ENCODE results near the gene A4GALT.
"Not testable (repeated sequence)": the region's sequence is repeated elsewhere in the genome, so short reads cannot be mapped to it uniquely, and the experiment has no call there.

The A4GALT gene

GRCh38 chr22:42680648-42681047 lies 40.0 kb downstream of the A4GALT start:
- no peak for DNase-seq

- DNase-seq = no peak
Measured at GRCh38 chr22:42679691-42680090, 41.0 kb downstream of the A4GALT start.

GRCh38 chr22:42678894-42679293 lies 41.8 kb downstream of the A4GALT start:
- DNase-seq = no peak

DNA sequence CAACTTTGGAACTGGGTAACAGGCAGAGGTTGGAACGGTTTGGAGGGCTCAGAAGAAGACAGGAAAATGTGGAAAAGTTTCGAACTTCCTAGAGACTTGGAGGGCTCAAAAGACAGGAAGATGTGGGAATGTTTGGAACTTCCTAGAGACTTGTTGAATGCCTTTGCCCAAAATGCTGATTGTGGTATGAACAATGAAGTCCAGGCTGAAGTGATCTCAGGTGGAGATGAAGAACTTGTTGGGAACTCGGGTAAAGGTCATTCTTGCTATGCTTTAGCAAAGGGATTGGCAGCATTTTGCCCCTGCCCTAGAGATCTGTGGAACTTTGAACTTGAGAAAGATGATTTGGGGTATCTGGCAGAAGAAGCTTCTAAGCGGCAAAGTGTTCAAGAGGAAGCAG lies 42.7 kb downstream of the A4GALT start:
- DNase-seq = not testable (repeated sequence)

GRCh38 chr22:42676059-42676607 lies 44.5 kb downstream of the A4GALT start:
- no peak for DNase-seq

- DNase-seq = no peak
Measured at GRCh38 chr22:42673898-42674401, 46.7 kb downstream of the A4GALT start.

DNA sequence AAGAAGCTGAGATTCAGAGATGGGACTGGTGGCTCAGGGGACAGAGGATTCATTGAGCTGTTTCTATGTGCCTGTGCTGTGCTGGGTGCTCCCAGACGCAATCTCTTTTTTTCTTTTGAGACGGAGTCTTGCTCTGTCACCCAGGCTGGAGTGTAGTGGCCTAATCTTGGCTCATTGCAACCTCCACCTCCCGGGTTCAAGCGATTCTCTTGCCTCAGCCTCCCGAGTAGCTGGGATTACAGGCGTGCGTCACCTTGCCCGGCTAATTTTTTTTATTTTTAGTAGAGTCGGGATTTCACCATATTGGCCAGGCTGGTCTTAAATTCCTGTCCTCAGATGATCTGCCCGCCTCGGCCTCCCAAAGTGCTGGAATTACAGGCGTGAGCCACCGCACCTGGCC lies 47.6 kb downstream of the A4GALT start:
- not testable (repeated sequence) for DNase-seq

GRCh38 chr22:42670921-42671709 lies 49.6 kb downstream of the A4GALT start:
- DNase-seq = no peak

- DNase-seq = no peak
Measured at GRCh38 chr22:42670046-42670445, 50.6 kb downstream of the A4GALT start.

DNA sequence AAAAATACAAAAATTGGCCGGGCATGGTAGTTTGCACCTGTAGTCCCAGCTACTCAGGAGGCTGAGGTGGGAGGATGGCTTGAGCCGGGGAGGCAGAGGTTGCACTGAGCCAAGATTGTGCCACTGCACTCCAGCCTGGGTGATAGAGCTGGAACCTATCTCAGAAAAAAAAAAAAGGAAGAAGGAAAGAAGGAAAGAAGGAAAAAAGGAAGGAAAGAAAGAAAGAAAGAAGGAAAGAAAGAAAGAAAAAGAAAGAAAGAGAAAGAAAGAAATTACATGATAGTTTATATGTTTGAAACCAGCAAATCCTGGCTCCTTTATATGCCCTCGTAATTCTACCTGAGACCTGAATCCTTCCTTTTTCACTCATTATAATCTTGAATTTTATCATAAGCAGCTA lies 54.3 kb downstream of the A4GALT start:
- not testable (repeated sequence) for DNase-seq

DNA sequence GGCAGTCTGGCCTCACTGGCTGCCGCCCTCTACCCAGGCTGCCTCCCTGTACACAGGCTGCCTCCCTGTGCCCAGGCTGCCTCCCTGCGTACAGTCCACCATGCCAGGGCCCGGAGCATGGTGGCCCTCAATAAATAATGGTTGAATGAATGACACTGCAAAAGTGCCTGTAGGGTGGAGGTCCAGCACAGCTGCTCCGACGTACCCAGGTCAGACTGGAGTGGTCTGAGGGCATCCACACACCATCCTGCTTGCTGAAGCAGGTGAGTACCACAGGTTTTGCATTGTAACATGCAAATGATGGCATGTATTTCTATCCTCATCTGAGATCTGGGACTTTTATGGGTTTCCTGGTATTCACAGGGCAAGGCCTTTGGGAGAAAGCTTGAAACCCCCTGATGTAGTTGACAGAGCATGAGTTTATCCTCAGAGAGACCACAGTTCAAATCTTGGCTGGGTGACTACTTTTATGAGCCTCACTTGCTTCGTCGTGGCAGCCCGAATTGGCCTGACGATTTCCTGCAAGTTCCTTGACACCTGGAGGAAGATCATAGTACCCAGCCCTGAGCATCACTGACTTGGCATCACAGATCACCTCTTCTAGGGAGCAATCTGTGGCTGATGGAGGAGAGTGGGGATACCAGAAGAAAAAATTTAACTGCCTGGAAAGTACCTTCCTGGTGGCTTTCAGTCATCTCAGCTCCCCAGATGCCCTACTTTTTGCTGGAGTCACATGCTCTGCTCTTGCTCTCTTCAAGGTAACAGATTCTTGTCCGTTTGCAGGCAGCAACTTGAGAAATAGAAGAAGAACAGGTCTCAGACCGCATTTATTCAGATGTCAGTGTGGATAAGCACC lies 55.5 kb downstream of the A4GALT start:
- no peak for DNase-seq

- peak; percentile 96 for DNase-seq
Measured at GRCh38 chr22:42661985-42662831, 58.5 kb downstream of the A4GALT start.

DNA sequence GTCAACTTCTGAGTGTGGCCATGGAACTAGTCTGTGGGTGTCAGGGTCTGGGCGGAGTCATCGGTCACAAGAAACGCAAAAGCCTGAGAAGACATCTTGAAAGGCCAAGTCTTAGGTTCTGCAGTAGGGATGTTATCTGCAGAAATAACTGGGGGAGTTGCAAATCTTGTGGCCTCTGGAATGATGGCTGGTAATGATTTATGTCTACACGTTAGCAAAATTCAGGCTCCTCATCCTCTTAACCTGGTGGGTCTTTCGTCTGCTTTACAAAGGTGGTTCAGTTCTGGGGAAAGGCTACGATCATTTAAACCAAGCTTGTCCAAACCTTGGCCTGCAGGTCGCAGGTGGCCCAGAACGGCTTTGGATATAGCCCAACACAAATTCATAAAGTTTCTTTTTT lies 64.1 kb downstream of the A4GALT start:
- no peak for DNase-seq

DNA sequence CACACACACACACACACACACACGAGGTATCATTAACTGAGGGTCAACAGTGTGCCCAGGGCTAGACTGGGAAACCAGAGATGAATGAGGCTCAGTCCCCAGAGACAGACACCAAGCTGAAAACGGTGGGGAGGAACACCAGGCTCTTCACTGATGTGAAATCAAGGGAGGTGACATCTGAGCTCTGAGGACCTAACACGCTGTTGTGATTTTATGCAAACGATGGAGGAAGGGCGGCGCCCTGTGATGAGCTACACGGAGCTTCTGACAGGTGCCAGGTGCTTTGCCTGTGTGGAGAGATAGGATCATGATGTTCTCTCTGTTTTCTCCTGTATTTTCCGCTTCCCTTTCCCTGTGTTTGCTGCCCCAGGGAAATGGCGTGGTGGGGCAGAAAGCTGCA lies 65.0 kb downstream of the A4GALT start:
- no peak for DNase-seq

DNA sequence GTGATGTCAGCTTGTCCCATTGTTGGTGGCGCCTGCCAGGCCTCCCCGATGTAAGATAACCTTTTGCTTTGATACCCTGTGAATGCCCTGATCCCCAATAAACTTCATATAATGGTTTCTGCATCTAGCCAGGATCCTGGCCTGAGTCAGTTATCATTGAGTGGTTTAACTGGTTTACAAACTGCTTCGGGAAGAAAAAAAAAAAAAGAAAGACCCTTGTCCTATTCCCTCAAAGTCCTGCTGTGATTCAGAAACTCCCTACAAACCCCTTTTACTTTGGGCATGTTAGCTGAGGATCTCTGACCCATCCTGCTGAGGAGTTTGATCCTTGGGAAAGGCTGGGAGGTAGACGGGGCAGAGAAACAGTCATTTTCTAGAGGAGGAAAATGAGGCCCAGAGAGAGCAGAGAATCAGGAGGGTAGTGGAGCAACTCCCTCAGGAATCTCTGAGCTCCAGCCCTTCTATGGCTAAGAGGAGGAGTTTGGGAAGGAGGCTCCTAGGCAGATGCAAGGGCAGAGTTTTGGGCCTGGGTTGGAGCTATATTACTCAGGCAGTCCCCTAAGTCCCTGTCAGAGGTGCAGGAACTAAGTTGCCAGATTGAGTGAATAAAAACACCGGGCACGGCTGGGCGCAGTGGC lies 66.1 kb downstream of the A4GALT start:
- DNase-seq = no peak

DNA sequence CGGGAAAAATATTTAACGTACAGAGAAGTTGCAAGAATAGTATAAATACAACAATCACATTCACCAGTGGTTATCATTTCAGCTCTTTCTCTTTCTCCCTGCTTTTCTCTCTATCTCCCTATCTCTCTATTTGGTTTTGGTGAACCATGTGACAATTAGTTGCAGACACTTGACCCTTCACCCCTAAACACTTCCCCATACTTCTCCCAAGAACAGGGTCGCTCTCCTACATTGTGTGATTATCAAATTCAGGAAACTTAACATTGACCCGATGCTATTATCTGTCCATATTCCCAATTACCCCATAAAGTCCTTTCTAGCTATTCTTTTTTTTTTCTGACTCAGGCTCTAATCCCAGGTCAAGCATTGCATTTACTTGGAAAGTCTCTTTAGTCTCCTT lies 66.7 kb downstream of the A4GALT start:
- no peak for DNase-seq

DNA sequence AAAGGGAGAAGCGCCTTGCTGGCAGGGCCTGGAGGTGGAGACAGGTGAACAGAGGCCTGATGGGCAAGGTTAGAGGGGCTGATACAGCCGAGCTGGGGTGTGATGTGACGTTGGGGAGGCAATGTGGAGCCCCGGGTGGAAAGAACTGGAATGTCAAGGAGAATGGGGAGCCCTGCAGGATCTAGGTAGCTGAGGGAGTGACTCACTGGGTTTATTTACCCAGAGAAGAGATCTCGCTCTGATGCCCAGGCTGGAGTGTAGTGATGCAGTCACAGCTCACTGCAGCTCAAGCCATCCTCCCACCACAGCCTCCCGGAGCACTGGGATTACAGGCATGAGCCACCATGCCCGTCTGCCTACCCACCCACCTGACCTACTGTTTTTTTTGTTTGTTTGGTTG lies 69.5 kb downstream of the A4GALT start:
- DNase-seq = no peak

- peak; percentile 92 for DNase-seq
Measured at GRCh38 chr22:42649246-42650099, 71.2 kb downstream of the A4GALT start, which contains the start of gene CYB5R3. Gene CYB5R3, minus strand, starts transcription at chr22:42649392. Its CDS starts 77 bp downstream, at chr22:42649315.

GRCh38 chr22:42648368-42649245 lies 72.1 kb downstream of the A4GALT start:
- no peak for DNase-seq

DNA sequence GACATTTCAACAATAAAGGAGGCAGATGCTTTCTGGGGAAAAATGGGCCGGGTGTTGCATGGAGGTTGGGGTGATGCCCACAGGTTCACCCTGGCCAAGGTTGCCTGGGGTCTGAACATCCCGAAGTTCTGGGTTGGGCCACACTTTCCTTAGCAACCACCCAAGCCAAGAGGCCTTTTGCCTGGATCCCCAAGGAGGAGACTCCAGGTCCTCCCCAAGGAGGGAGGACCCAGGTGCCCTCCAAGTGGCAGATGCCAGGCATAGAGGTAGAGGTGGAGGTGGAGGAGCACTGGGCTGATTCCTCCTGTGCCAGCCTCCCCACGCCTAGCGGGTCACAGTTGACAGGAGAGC lies 72.7 kb downstream of the A4GALT start:
- DNase-seq = no peak
